ENCODE data around the gene PCDHGA7.
"Not testable (repeated sequence)": the region's sequence is repeated elsewhere in the genome, so short reads cannot be mapped to it uniquely, and the experiment has no call there.

Gene PCDHGA7

GRCh38 chr5:141398608-141399007 lies 16.1 kb downstream of the PCDHGA7 start:
- DNase-seq (ENCODE audit: low read depth) = no peak

GRCh38 chr5:141399555-141400258 lies 17.2 kb downstream of the PCDHGA7 start:
- no peak for DNase-seq (ENCODE audit: low read depth)

- no peak for DNase-seq (ENCODE audit: low read depth)
These were observed 20.2 kb downstream of the PCDHGA7 start, which contains the start of gene PCDHGA9 for GRCh38 chr5:141402553-141403243. Gene PCDHGA9 (plus strand): TSS chr5:141402778. CDS start chr5:141402953, 175 bp downstream.

- no peak for DNase-seq (ENCODE audit: low read depth)
These were observed 20.8 kb downstream of the PCDHGA7 start for GRCh38 chr5:141403387-141403786.

- not testable (repeated sequence) for DNase-seq (ENCODE audit: low read depth)
These were observed 25.4 kb downstream of the PCDHGA7 start, which contains the start of gene PCDHGB6 for GRCh38 chr5:141407790-141408505. Gene PCDHGB6 (plus strand): TSS chr5:141408021. CDS start chr5:141408203, 182 bp downstream.

- DNase-seq (ENCODE audit: low read depth) = no peak
These were observed 27.2 kb downstream of the PCDHGA7 start for GRCh38 chr5:141409598-141410306.

- no peak for DNase-seq (ENCODE audit: low read depth)
These were observed 29.0 kb downstream of the PCDHGA7 start for GRCh38 chr5:141411575-141411974.

GRCh38 chr5:141412854-141413539 lies 30.5 kb downstream of the PCDHGA7 start, which contains the start of gene PCDHGA10:
Gene PCDHGA10 (plus strand): TSS chr5:141412987. CDS start chr5:141413176, 189 bp downstream.
- no peak for DNase-seq (ENCODE audit: low read depth)

- DNase-seq (ENCODE audit: low read depth) = no peak
These were observed 31.1 kb downstream of the PCDHGA7 start for GRCh38 chr5:141413540-141414069.

- not testable (repeated sequence) for DNase-seq (ENCODE audit: low read depth)
These were observed 32.2 kb downstream of the PCDHGA7 start for GRCh38 chr5:141414548-141415274.

- not testable (repeated sequence) for DNase-seq (ENCODE audit: low read depth)
These were observed 32.7 kb downstream of the PCDHGA7 start for GRCh38 chr5:141415275-141415618.

GRCh38 chr5:141417494-141418172 lies 35.1 kb downstream of the PCDHGA7 start, which contains the start of gene PCDHGB7:
Gene PCDHGB7 (plus strand): TSS chr5:141417677. CDS start chr5:141417860, 183 bp downstream.
- DNase-seq (ENCODE audit: low read depth) = not testable (repeated sequence)

GRCh38 chr5:141419074-141419880 lies 36.7 kb downstream of the PCDHGA7 start:
- no peak for DNase-seq (ENCODE audit: low read depth)

GRCh38 chr5:141420855-141421488 lies 38.4 kb downstream of the PCDHGA7 start, which contains the start of gene PCDHGA11:
Gene PCDHGA11 (plus strand): TSS chr5:141421051. CDS start chr5:141421228, 177 bp downstream.
- no peak for DNase-seq (ENCODE audit: low read depth)

- no peak for DNase-seq (ENCODE audit: low read depth)
These were observed 38.9 kb downstream of the PCDHGA7 start for GRCh38 chr5:141421489-141421855.

- DNase-seq (ENCODE audit: low read depth) = no peak
These were observed 40.3 kb downstream of the PCDHGA7 start for GRCh38 chr5:141422742-141423291.

GRCh38 chr5:141427783-141428426 lies 45.4 kb downstream of the PCDHGA7 start:
- DNase-seq (ENCODE audit: low read depth) = no peak

All from stimulated activated CD8-positive, alpha-beta memory T cell treated with anti-CD3 and anti-CD28 coated beads, Interleukin-4, amount 100 ng/mL, for 24 hours (primary cell).